AG04449 (cell line): ENCODE data around the gene NANOGP8.

Experiments
- CTCF ChIA-PET: fragments of 350-600 bp; formaldehyde crosslinking; extraction: SDS; loops from one replicate; lab custom pipeline; 2021; ENCODE audit warnings: antibody characterized with exemption; lab: Yijun Ruan, JAX
- POLR2A ChIA-PET: fragments of 400-600, 350-600 bp; formaldehyde crosslinking; extraction: SDS; loops from one replicate; lab custom pipeline; 2020; ENCODE audit warnings: antibody characterized with exemption, inconsistent platforms; lab: Yijun Ruan, JAX
- DNase-seq: peaks from one replicate; pipeline ENCODE4 v3.0.0-alpha.2; 2010; ENCODE audit warnings: low read depth, low spot score
- H3K4me3 ChIP-seq: 2 replicates; pipeline ENCODE4 v1.5.1; 2011; ENCODE audit warnings: low read depth, mild to moderate bottlenecking, control low read depth, low read length
- TF ChIP-seq, protein P1 (sequence below): IDR thresholded peaks from one replicate; pipeline ENCODE4 v1.5.1; 2011; ENCODE audit warnings: mild to moderate bottlenecking, moderate library complexity, low read length, control low read depth, inconsistent platforms; ENCODE audit not compliant: insufficient read depth; ENCODE audit errors: missing control alignments

The NANOGP8 gene

DNA sequence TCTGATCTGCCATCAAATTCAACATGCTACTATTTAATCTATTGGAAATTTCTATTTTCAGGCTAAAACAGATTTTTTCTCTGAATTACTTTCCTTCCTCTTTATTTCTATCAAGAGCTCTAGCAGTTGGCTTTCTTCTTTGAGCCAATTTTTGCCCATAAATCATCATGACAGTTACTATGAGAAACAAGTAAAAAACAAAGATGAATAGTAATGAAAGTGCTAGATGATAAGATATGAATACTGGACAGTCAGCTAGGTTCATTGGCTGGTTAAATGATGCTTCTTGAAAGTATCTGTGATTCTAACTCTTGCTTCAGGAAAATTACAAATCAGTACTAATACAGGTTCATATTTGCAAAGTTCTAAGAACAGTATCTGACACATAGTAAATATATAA lies 38.6 kb upstream of the NANOGP8 start:
- CTCF ChIA-PET, result no interaction called here
- POLR2A ChIA-PET, result no interaction called here

DNA sequence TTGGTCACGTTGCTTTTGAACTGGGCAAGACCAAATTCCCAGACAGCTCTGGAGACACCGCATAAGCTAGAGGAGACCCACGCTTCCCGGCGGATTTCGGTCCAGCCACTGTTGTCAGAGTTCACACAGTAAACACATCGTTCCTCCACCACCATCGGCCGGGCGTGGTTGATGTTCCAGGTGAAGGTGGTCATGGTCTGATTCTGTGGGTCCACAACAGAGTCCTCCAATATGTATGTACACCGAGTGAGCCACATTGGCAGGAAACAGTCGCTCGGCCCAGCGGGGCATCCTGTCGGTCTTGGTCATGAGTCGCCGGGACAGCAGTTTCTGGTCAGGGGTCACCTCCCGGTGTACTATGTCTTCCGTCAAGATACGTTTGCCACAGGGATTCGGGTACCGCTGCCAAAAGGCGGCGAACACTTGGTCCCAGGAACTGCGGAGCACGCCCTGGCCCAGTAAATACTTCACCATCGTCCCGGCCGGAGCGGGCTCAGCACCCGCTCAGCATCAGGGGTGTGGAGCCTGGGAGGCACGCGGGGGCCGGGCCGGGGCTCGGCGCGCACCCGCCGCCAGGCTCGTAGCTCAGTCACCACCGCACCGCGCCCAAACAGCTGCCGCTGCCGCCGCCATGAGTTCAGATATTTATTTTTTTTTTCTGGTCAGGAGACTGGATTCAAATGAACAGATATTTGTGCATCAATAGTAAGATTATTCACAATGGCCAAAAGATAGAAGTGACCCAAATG lies 36.7 kb upstream of the NANOGP8 start:
- TF ChIP-seq, protein P1, sequence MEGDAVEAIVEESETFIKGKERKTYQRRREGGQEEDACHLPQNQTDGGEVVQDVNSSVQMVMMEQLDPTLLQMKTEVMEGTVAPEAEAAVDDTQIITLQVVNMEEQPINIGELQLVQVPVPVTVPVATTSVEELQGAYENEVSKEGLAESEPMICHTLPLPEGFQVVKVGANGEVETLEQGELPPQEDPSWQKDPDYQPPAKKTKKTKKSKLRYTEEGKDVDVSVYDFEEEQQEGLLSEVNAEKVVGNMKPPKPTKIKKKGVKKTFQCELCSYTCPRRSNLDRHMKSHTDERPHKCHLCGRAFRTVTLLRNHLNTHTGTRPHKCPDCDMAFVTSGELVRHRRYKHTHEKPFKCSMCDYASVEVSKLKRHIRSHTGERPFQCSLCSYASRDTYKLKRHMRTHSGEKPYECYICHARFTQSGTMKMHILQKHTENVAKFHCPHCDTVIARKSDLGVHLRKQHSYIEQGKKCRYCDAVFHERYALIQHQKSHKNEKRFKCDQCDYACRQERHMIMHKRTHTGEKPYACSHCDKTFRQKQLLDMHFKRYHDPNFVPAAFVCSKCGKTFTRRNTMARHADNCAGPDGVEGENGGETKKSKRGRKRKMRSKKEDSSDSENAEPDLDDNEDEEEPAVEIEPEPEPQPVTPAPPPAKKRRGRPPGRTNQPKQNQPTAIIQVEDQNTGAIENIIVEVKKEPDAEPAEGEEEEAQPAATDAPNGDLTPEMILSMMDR, result no peak
- CTCF ChIA-PET, result no interaction called here
- no peak for DNase-seq
- POLR2A ChIA-PET, result no interaction called here
- no peak overlapping the region for H3K4me3 ChIP-seq

More for the DNA sequence above, 38.6 kb upstream of the NANOGP8 start:
- TF ChIP-seq, protein P1, result no peak
- H3K4me3 ChIP-seq, result no peak overlapping the region
- no peak for DNase-seq

DNA sequence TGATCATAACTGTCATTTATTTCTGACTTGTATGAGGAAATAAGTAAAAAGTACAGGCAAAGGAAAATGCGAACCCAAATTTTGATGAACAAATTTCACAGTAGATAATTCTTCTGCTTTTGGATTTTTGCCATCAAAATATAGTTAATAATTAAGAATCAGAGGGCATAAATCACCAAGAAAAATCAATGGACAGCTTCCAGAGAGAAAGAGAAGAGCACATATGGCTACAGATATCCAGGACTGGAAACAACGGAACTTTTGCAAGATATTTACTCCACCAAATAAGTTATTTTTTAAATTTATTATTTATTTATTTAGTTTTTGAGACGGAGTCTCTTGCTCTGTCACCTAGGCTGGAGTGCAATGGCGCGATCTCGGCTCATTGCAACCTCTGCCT lies 35.1 kb upstream of the NANOGP8 start:
- H3K4me3 ChIP-seq, result no peak overlapping the region
- no peak for DNase-seq
- ChIA-PET POLR2A (no interaction called here), CTCF (no interaction called here)
- TF ChIP-seq, protein P1, result no peak

DNA sequence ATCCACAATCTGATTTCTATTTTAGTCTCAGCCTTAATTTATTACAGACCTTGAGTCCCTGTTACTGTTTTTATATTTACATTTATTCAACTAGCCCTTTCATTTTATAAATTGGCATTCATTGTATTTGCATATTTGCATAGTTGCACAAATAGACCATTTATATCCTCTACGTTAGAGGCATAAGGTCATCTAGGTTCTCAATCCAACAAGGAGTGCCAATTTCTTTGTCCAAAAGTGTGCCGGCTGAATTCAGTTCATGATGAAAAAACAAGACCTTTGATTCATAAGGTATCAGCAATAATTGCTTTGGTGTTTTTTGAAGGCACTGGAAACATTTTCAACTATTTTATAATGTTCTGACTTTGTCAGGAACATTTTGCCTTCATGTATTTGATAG lies 33.9 kb upstream of the NANOGP8 start:
- H3K4me3 ChIP-seq, result no peak overlapping the region
- TF ChIP-seq, protein P1, result no peak
- POLR2A ChIA-PET, result no interaction called here
- DNase-seq, result no peak
- CTCF ChIA-PET, result no interaction called here

DNA sequence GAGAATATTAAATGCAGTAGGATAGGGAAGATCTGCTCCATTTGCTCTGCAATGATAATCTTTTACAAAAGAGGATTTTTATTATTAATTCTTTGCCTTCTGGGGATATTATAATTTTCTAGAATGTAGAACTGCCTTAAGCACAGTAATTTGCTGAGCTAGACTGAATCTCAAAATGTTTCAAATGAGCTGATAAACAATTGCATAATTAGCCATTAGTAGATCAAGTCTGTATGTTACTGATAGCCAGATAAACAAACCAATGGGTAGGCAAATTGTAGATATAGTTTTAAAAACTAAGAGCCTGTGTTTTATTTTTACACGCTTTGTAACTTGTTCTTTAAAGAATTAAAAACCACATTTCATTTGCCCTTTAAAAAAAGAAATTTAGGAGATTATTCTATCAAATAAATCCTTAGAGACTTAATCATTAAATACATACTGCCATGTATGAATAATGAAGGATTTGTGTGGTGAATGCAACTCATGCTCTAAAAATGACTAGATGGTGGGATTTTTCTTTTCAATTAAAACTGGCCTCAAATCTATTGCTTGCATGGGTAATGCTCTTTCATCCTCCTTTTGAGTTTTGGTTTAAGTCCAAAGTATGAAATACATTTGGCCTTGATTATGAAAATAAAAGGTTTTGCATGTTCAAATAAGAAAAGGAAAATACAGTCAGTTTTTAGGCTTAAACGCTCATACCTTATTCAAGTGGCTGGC lies 32.6 kb upstream of the NANOGP8 start:
- POLR2A ChIA-PET, result no interaction called here
- DNase-seq, result no peak
- TF ChIP-seq, protein P1, result no peak
- CTCF ChIA-PET, result no interaction called here
- H3K4me3 ChIP-seq, result no peak overlapping the region

DNA sequence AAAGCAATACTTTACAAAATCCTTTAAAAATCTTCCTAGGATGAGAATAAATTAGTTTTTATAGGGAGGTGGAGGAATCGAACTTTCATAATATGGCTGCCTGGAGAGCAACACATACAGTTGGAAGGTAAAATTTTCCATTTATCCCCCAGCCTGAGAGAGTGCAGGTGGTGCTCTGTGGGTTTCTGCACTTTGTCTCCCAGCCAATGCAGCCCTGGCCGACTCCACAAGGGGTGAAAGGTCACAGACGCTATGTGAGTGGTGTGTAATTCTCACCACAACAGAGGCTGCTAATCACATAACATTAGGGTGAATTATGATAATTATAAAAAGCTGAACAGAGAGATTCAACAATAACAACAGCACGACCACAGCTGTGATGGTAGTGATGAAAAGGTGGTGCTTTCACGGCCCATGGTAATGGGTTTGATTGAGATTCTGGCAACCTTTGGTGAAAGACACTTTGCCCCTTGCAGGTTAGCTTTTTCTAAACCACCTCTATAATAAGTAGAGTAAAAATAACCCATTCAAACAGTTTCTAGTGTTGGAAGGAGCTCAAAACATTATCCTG lies 30.1 kb upstream of the NANOGP8 start:
- ChIA-PET CTCF (no interaction called here), POLR2A (no interaction called here)
- DNase-seq, result no peak
- no peak overlapping the region for H3K4me3 ChIP-seq
- TF ChIP-seq, protein P1, result no peak
